KG1 (cell line): ENCODE measurements around the gene TBX5.

Experiments used
- DNase-seq: peaks from one replicate; lab custom pipeline; 2025; lab: John Stamatoyannopoulos, UW

Gene TBX5

GRCh38 chr12:114319422-114319821, 86.5 kb downstream of the TBX5 start:
- no peak for DNase-seq

- no peak for DNase-seq
These were observed 87.0 kb downstream of the TBX5 start for GRCh38 chr12:114318984-114319383.

- no peak for DNase-seq
These were observed 89.9 kb downstream of the TBX5 start for GRCh38 chr12:114316076-114316475.

GRCh38 chr12:114314974-114315720, 90.8 kb downstream of the TBX5 start:
- DNase-seq = no peak

GRCh38 chr12:114314403-114314802, 91.5 kb downstream of the TBX5 start:
- no peak for DNase-seq

DNA sequence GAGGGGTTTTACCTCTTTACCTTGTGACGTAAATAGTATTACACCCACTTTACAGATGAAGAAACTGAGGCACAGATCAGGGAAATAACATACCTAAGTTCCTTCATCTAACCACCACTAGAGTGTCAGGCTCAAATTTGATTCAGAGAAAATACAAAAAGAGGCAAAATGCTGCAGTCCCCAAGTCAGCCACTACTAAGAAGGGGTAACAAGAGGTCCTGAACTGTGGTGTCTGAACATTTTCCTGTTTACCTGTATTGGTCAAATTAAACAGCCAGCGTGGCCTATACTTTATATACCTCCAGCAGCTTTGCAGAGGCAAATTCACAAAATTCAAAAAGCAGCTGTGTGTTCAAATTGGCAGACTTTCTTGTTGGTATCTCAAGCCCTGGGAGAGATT, 92.0 kb downstream of the TBX5 start:
- DNase-seq = no peak

DNA sequence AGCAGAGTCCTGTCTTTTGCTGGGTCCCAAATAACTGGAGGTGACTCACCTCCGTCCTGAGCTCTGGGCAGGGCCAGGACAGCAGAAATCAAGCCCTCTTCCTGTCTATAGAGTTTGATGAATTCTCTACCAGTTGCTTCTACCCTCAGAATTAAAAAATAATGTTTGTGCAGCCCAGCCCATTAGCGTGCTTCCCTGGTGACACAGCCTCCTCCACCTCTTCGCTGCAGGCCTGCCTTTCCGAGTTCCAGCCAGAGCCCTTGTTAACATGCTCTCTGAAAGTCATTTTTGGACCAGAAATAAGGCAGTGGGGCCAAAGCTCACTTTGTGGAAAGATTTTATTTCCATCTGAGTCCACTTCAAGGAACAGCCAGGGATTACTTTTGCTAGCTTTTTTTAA, 94.0 kb downstream of the TBX5 start:
- DNase-seq = no peak

- DNase-seq = no peak
These were observed 99.3 kb downstream of the TBX5 start for GRCh38 chr12:114306646-114307045.

GRCh38 chr12:114305446-114305845, 100.5 kb downstream of the TBX5 start:
- DNase-seq = no peak
